Islet of Langerhans (tissue), 1 donor: Measurements from ENCODE around the gene PLVAP.

ENCODE experiments used
- FAIRE-seq: peaks from one replicate; lab custom pipeline; 2011; peaks lifted over from hg19 to GRCh38; lab: Jason Lieb, UNC

The PLVAP gene

GRCh38 chr19:17321655-17322489, 55.3 kb downstream of the PLVAP start:
- FAIRE-seq = no peak

DNA sequence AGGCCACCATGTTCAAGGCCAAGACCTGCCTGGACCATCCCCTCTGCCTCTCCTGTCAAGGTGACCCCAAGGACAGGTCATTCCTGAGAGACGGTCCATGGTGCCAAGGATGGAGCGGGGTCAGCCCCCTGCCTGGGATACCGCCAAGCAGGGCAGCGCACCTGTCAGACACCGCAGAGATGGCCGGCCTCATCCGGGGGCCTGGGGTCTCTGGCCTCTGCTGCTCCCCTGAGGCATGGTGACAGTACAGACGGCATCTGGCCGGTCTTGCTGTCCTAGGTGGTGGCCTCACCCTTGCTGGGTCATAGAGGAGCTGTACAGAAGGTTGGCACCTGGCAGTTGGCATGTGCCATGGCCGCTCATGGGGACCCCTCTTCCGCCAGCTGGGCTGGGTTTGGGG, 56.7 kb downstream of the PLVAP start:
- FAIRE-seq = no peak

- FAIRE-seq = no peak
These were observed 57.5 kb downstream of the PLVAP start for GRCh38 chr19:17319473-17320238.

GRCh38 chr19:17318966-17319365, 58.2 kb downstream of the PLVAP start:
- FAIRE-seq = no peak

- FAIRE-seq = no peak
These were observed 63.0 kb downstream of the PLVAP start for GRCh38 chr19:17314007-17314593.

GRCh38 chr19:17312189-17313113, 64.7 kb downstream of the PLVAP start:
- FAIRE-seq = no peak

DNA sequence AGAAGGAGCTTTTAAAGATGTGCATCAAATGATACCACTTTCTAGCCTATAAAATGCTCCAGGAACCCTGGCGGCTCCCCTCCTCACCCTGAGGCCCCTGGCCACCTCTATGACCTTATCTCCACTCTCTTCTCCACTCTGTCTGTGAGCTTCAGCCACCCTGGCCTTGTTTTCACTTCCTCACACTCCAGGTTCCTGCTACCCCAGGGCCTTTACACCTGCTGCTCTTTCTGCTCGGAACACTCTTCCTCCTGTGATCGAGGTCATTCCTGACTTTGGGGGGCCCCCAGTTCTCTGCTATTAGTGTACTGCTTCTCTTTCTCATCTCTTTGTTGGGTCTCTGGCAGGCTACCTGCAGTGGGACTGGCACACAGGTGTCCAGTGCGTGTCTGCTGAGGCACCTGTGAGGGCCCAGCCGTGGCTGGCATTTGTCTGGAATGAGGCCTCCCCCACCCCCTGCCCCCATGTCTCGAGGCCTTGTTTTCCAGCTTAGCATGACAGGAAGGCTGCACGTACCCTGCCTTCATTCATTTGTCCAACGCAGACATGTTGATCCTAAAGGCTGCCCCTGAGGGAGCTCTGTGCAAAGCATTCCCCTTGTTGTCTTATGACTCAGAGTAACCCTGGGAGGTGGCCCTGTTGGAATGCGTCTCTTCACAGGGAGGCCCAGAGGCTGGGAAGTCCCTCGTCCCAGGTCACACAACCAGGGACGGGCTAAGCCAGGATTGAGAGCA, 65.5 kb downstream of the PLVAP start:
- FAIRE-seq = no peak

DNA sequence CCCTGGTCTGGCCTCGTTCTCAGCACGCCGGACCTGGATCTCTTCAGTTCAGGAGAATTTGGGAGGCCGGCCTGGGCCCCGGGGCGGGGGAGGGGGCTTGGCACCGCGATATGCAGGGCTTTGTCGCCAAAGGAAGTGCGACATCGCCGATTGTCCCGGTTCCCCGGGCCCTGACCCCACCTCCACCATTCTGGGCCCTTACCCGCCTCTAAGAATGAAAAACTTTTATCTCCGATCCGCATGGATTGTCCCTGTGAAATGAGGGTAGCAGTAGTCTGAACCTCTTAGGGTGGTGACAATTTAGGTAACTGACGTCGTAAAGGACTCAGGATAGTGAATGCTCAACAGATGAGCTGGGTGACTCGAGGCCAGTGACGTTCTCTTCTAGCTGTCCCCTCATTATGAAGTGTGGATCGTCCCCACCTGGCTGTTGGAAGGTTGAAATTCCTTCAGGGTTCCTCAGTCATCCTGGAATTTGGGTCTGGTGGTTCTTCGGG, 67.1 kb downstream of the PLVAP start:
- FAIRE-seq = no peak

DNA sequence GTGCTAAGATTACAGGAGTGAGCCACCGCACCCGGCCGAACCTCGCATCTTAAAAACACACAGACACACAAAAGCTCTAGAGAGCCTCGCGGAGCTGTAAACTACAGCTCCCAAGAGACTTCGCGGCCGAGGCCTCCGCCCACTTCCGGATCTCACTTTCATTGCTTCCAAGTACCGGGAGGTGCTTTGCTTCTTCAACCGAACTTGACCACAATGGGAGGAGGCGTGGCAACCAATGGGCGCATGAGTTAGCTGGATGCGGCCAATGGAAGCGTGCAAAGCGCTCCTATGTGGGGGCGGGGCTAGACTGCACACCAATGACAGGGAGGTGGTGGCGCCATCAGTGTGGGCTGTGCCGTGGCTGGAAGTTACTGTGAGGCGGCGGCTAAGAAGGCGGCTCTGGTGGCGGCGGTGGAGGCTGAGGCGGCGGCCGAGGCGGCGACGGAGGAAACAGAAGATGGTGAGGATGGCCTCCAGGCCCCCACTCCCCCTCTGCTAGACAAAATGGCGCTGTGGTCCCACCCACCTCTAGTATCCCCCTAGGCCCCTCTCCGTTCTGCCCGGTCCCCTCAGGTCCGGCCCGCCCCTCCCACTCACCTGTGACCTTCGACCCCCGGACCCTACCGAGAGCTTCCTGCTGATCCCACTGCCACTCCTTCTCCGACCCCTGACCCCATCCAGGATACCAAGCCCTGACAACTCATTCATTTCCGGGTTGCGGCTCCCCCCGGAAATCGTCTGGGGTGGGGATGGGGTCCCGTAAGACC, 67.8 kb downstream of the PLVAP start, which contains the start of gene DDA1:
Gene DDA1, plus strand, starts transcription at position 366 of the 767 bp plus-strand sequence. Its CDS starts 92 bp downstream, at position 458.
- peak; percentile 99 for FAIRE-seq

- FAIRE-seq = no peak
These were observed 69.2 kb downstream of the PLVAP start for GRCh38 chr19:17307876-17308377.

DNA sequence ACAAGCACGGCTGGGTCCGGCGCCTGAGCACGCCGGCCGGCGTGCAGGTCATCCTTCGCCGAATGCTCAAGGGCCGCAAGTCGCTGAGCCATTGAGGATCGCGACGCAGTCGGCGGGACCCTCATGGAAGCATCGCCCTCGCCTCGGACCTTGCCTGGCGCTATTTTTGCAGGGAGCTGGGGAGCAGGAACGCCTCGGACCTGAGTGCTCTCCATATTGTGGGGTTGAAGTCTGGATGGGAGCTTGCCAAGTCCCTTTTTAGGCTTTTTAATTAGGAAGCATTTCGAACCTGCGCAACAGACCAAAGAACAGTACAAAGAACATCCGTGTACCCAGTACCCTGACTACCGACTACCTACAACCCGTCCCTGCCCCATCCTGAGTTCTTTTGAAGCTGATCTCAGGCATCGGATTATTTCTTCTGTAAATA, 70.8 kb downstream of the PLVAP start:
- no peak for FAIRE-seq

- FAIRE-seq = peak; percentile 62
These were observed 71.4 kb downstream of the PLVAP start, which contains the start of gene MRPL34 for GRCh38 chr19:17305517-17306284. TSS of gene MRPL34 (plus strand) at chr19:17305872. CDS start at chr19:17305893, 21 bp downstream.

- FAIRE-seq = no peak
These were observed 72.0 kb downstream of the PLVAP start for GRCh38 chr19:17305216-17305516.

DNA sequence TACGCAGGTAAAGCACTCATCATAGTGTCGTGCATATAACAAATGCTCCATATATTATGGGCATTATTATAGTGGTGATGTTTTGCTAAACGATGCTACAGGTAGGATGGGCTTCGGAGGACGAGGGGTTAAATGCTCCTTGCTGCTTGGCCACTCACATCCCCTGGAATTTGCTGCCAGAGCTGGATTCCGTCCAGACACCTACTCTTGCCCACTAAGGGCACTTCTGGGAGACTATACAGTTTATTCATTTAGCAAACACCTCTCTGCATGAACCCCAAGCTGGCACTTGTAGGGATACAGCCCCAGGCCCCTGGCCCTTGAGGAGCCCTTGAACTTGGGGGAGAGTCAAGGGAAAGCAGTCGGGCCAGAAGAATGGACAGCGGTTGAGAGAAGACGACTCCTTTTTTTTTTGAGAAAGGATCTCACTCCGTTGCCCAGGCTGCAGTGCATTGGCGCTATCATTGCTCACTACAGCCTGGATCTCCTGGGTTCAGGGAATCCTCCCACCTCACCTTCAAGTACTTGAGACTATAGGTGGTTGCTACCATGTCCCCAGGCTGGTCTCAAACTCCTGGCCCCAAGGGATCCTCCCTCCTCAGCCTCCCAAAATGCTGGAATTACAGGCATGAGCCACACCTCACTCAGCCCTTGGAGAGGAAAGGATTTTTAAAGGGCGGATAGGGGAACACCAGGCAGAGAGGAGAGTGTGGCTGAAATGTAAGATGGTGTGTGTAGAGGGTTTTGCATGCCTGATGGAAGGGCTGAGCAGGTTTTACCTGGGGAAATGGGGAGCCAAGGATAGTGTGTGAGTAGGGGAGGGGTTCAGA, 72.5 kb downstream of the PLVAP start:
- FAIRE-seq = no peak

- FAIRE-seq = no peak
These were observed 73.2 kb downstream of the PLVAP start for GRCh38 chr19:17303940-17304267.

DNA sequence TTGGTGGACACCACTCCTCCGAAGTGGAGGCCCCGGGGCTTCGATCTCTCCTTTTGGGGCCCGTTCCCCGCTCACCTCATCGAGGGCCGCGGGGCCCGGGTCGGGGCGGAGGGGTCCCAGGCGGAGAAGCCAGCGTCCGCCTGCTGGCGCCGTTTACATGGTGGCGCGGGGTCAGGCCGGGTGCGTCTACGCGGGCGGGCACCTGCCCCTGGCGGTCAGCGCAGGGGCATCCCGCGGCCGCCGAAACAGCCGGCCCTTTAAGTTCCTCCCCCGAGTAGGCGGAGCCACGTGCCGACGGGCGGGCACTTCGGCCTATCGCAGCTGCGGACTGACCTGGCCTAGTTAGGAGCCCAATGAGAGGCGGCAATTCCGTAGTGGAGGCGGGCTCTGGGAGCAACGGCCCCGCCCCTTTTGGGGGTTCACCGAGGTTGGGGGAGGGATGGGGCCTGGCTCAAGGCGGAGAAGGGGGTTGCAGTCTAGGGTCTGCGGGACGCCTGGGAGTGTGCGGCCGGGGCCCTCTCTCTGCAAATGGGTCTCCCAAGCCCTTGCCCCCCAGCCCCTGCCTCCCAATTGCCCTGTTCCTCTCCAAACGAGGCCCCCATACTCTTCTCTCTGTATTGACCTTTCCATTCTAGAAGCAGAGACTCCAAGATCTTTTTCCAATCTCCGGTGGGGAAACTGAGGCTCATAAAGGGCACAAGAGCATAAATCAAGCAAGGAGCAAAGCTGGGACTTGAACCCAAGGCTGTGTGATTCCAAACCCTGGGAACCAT, 73.8 kb downstream of the PLVAP start, which contains the start of gene ABHD8:
Gene ABHD8, minus strand, starts transcription at position 259 of the 773 bp plus-strand sequence. CDS start 1,809 bp downstream, outside the sequence.
- no peak for FAIRE-seq

DNA sequence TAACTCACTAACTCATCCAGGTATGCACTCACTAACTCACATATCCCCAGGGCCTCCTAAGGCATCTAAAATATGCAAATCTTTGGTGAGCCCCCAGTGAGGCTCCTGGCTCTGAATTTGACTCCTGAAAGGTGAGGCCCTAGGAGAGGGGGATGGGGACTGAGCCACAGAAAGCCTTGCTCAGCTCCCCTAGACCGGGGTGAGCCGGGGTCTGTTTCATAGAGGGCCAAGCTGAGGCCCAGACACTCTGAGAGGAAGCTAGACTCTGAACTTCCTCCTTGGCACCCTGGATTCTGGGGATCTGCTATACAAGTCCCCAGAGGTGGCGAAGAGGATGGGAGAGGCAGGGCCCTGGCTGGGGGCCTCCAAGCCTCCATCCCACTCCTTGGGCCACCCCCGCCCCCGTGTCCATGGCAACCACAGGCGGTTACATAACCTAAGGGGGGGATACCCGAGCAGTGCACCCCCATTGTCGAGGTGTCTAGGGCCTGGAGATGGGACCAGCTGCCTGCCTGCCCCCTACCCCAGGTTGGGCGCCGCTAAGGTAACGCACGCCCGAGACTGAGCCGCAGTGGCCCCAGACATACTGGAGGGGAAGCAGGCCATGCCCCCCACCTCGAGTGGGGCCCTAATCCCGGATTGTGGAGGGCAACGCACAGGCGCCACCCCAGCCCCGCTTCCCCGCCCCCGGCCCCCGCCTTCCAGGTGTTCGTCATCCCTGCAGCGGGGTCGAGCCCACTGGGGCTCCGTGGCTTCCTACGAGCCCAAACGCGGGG, 74.6 kb downstream of the PLVAP start:
- no peak for FAIRE-seq
